GM21576 (cell line): ENCODE measurements around the gene PPM1N.
A peak's percentile ranks its signal among the peaks of the same experiment; 100 is the strongest.

ENCODE experiments used
- ATAC-seq: cut with Tn5 transposase; IDR thresholded peaks from one replicate; pipeline ENCODE4 v1.9.1; 2021; ENCODE audit warnings: mild to moderate bottlenecking, moderate library complexity; ENCODE audit not compliant: unreplicated experiment

PPM1N gene

GRCh38 chr19:45469945-45470761, 28.1 kb upstream of the PPM1N start:
- ATAC-seq = no peak

GRCh38 chr19:45470762-45471081, 27.5 kb upstream of the PPM1N start:
- ATAC-seq = no peak

- ATAC-seq = no peak
Observed at GRCh38 chr19:45471111-45471930, 26.9 kb upstream of the PPM1N start.

GRCh38 chr19:45471931-45472562, 26.2 kb upstream of the PPM1N start:
- no peak for ATAC-seq

GRCh38 chr19:45472563-45473366, 25.5 kb upstream of the PPM1N start:
- no peak for ATAC-seq

- no peak for ATAC-seq
Observed at GRCh38 chr19:45473367-45473681, 24.9 kb upstream of the PPM1N start.

- ATAC-seq = no peak
Observed at GRCh38 chr19:45473682-45474605, 24.3 kb upstream of the PPM1N start.

- no peak for ATAC-seq
Observed at GRCh38 chr19:45474606-45475521, 23.4 kb upstream of the PPM1N start.

GRCh38 chr19:45475537-45476291, 22.5 kb upstream of the PPM1N start:
- no peak for ATAC-seq

- ATAC-seq = no peak
Observed at GRCh38 chr19:45476304-45476703, 21.9 kb upstream of the PPM1N start.

GRCh38 chr19:45477186-45477585, 21.1 kb upstream of the PPM1N start:
- ATAC-seq = no peak

- ATAC-seq = no peak
Observed at GRCh38 chr19:45477713-45478453, 20.4 kb upstream of the PPM1N start.

- peak; percentile 71 for ATAC-seq
Observed at GRCh38 chr19:45478454-45479238, 19.6 kb upstream of the PPM1N start.

GRCh38 chr19:45483033-45483432, 15.2 kb upstream of the PPM1N start:
- no peak for ATAC-seq

GRCh38 chr19:45484273-45484945, 13.8 kb upstream of the PPM1N start:
- ATAC-seq = no peak
